GM19438 (cell line): ENCODE results near the gene CDKL4.
"Not testable (repeated sequence)": the region's sequence is repeated elsewhere in the genome, so short reads cannot be mapped to it uniquely, and the experiment has no call there.

Source experiments
- ATAC-seq: cut with Tn5 transposase; IDR thresholded peaks from one replicate; pipeline ENCODE4 v1.9.1; 2021; ENCODE audit warnings: low read depth; ENCODE audit not compliant: unreplicated experiment

The CDKL4 gene

DNA sequence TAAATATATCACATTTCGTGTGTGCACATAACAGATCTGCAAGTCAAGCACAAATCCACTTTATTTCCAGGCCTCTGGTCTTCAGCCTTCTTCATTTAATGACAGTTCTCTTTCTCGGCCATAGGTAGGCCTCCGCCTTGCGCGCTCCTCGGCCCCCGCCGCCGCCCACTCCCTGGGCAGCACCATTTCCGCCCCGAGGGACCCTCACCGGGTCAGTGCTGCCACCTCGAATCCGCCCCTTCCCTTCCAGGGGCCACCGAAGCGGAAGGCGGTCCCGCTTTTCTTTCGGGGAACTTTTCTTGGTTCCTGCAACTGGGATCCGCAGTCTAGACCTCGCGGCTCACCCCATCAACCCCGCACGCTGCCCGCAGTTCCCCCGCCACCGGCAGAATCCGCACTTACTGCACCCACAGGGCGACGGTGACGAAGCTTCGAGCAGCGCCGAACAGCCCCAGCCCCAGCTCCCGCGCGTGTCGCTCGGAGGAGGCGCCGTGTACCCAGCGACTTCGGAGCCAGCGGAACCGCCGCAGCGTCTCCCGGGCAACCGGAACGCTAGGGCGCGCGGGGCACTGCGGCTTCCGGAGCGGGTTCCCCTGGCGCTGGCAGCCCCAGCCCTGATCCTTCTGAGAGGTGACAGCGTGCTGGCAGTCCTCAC, at the start of gene CDKL4:
Gene CDKL4, minus strand, starts transcription at position 502 of the 655 bp plus-strand sequence.
- ATAC-seq = no peak

DNA sequence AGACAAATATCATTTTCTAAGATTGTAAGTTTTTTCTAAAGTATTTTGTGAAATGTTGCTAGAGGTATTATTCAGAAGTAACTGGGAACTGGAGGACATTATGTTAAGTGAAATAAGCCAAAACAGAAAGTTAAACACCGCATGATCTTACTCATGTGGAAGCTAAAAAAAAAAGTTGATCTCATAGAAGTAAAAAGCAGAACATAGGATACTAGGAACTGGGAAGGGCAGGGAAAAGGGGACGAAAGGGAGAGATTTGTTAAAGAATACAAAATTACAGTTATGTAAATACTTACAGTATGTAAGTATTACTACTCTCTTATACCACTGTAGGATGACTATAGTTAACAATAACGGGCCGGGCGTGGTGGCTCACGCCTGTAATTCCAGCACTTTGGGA, 46.7 kb upstream of the CDKL4 start:
- ATAC-seq = no peak

GRCh38 chr2:39289609-39290008, 45.8 kb upstream of the CDKL4 start:
- no peak for ATAC-seq

GRCh38 chr2:39283561-39283960, 39.8 kb upstream of the CDKL4 start:
- no peak for ATAC-seq

DNA sequence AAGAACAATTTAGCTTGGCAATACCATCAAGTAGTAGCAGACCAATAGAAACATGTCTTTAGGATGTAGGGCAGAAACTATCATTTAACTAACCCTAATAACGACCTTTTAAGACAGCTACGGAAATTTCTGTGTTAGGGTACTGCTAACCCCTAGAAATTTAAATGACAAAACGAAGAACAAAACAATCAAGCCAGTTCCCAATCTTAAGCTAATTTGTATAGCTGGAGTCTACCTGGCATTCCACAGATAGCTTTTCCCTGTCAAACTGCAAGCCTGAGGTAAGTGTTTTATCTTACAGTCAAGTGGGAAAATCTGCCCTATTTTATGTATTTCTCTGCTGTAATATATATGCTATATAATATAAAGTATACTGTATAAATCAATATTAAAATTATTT, 37.6 kb upstream of the CDKL4 start:
- no peak for ATAC-seq

GRCh38 chr2:39275016-39275415, 31.2 kb upstream of the CDKL4 start:
- no peak for ATAC-seq

- no peak for ATAC-seq
These were observed 26.2 kb upstream of the CDKL4 start for GRCh38 chr2:39269941-39270340.

DNA sequence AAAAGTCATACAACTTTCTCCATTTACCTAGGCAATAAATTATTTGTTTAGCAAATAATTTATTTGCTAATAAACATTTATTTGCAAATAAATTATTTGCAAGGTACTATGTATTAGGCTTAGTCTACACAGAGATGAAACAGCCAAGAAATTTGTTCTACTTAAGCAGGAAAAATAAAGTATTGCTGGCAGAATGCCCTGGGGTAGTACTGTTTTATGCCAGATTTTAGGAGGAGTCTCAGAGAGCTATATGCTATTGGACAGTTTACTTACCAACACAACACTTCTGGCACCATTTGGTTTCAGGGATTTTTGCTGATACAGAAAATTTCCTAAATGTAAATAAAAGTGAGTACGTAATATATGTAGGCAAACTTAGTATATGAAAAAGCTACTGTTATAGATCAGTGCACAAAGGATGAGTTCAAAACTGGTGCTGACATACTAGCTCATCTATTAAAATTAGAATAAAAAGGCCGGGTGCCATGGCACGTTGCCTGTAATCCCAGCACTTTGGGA, 23.2 kb upstream of the CDKL4 start:
- ATAC-seq = no peak

GRCh38 chr2:39266139-39266805, 22.5 kb upstream of the CDKL4 start:
- ATAC-seq = peak; percentile 60

- ATAC-seq = no peak
These were observed 21.5 kb upstream of the CDKL4 start for GRCh38 chr2:39265315-39265714.

DNA sequence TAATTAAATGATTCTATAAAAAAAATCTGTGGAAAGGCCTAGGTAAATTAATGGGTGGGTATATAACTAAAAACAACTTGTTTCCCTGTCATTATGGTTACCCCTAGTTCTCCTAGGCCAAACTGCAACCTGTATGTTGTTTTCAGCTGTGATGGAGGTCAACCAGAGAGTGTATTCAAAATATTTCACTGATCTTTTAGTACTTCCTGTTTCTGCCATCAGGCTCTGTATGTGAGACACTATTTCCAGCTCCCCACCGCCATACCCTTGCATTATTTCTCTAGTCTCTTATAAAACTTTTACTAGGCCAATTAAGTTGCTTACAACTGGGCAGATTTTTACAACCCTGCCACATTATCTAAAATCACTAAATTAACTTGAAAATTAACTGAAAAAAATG, 21.0 kb upstream of the CDKL4 start:
- ATAC-seq = peak; percentile 67

- ATAC-seq = no peak
These were observed 16.3 kb upstream of the CDKL4 start for GRCh38 chr2:39260087-39260486.

GRCh38 chr2:39256040-39256439, 12.3 kb upstream of the CDKL4 start:
- no peak for ATAC-seq

DNA sequence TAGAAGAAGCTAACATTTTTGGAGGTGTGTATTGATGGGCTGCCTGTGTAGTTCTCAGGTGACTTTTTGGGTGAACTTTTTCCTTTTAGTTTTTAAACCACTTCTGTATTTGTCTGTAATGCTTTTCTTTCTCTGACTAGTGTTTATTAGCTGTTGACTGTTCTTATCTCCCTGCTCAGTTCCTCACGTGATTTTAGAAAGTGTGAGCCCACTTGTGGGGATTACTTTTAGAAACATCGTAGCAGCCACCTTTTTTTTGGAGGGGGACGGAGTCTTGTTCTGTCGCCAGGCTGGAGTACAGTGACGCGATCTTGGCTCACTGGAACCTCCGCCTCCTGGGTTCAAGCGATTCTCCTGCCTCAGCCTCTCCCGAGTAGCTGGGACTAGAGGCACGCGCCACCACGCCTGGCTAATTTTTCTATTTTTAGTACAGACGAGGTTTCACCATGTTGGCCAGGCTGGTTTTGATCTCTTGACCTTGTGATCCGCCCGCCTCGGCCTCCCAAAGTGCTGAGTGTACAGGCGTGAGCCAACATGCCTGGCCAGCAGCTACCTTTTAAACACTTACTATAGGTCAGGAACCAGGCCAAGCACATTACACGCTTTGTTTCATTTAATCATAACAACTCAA, 9.2 kb upstream of the CDKL4 start:
- no peak for ATAC-seq

GRCh38 chr2:39247512-39248043, 3.8 kb upstream of the CDKL4 start:
- no peak for ATAC-seq

- no peak for ATAC-seq
These were observed 2.7 kb upstream of the CDKL4 start for GRCh38 chr2:39246382-39246980.

GRCh38 chr2:39244963-39245625, 1.3 kb upstream of the CDKL4 start:
- ATAC-seq = not testable (repeated sequence)

DNA sequence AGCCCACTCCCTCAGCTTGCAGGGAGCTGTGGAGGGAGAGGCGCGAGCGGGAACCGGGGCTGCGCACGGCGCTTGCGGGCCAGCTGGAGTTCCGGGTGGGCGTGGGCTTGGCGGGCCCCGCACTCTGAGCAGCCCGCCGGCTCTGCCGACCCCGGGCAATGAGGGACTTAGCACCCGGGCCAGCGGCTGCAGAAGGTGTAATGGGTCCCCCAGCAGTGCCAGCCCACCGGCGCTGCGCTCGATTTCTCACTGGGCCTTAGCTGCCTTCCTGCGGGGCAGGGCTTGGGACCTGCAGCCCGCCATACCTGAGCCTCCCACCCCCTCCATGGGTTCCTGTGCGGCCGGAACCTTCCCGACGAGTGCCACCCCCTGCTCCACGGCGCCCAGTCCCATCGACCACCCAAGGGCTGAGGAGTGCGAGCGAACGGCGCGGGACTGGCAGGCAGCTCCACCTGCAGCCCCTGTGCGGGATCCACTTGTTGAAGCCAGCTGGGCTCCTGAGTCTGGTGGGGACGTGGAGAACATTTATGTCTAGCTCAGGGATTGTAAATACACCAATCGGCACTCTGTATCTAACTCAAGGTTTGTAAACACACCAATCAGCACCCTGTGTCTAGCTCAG, 582 bp upstream of the CDKL4 start:
- not testable (repeated sequence) for ATAC-seq

- no peak for ATAC-seq
These were observed 2.2 kb downstream of the CDKL4 start for GRCh38 chr2:39241588-39241987.

DNA sequence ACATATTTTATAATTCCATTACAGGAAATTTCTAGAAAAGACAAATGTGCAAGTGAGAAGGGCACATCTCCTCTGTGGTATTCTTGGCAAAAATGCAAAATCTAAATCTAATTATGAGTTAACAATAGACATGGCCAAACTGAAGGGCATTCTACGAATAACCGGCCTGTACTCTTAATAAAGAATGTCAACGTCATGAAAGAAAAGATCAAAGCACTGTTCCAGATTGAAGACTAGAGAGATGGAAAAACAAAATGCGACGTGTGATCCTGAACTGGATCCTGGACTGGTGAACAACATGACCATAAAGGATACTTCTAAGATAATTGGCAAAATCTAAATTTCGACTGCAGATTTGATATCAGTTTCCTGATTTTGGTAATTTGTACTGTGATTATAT, 3.0 kb downstream of the CDKL4 start:
- no peak for ATAC-seq
